ENCODE measurements around the gene RNASE1.
"Not testable (repeated sequence)": the region's sequence is repeated elsewhere in the genome, so short reads cannot be mapped to it uniquely, and the experiment has no call there.

The RNASE1 gene

GRCh38 chr14:20802341-20803084 lies at the start of gene RNASE1:
Gene RNASE1, minus strand, starts transcription at chr14:20802844. Its CDS starts 776 bp downstream, at chr14:20802068.
- no peak for DNase-seq (ENCODE audit: low read depth)

- no peak for DNase-seq (ENCODE audit: low read depth)
These were observed 46.4 kb upstream of the RNASE1 start for GRCh38 chr14:20848955-20849570.

- no peak for DNase-seq (ENCODE audit: low read depth)
These were observed 45.8 kb upstream of the RNASE1 start for GRCh38 chr14:20848316-20848954.

GRCh38 chr14:20846560-20846959 lies 43.9 kb upstream of the RNASE1 start:
- DNase-seq (ENCODE audit: low read depth), result no peak

GRCh38 chr14:20841096-20841495 lies 38.5 kb upstream of the RNASE1 start:
- DNase-seq (ENCODE audit: low read depth), result no peak

GRCh38 chr14:20837831-20838230 lies 35.2 kb upstream of the RNASE1 start:
- no peak for DNase-seq (ENCODE audit: low read depth)

GRCh38 chr14:20836668-20837338 lies 34.2 kb upstream of the RNASE1 start:
- DNase-seq (ENCODE audit: low read depth), result no peak

- DNase-seq (ENCODE audit: low read depth), result no peak
These were observed 32.3 kb upstream of the RNASE1 start for GRCh38 chr14:20834899-20835298.

- no peak for DNase-seq (ENCODE audit: low read depth)
These were observed 28.2 kb upstream of the RNASE1 start for GRCh38 chr14:20830831-20831230.

- DNase-seq (ENCODE audit: low read depth), result not testable (repeated sequence)
These were observed 25.5 kb upstream of the RNASE1 start for GRCh38 chr14:20828024-20828694.

- no peak for DNase-seq (ENCODE audit: low read depth)
These were observed 24.7 kb upstream of the RNASE1 start for GRCh38 chr14:20827326-20827725.

GRCh38 chr14:20826666-20827065 lies 24.0 kb upstream of the RNASE1 start:
- DNase-seq (ENCODE audit: low read depth), result not testable (repeated sequence)

- DNase-seq (ENCODE audit: low read depth), result no peak
These were observed 21.2 kb upstream of the RNASE1 start for GRCh38 chr14:20823859-20824258.

- not testable (repeated sequence) for DNase-seq (ENCODE audit: low read depth)
These were observed 19.0 kb upstream of the RNASE1 start for GRCh38 chr14:20821521-20822108.

GRCh38 chr14:20820063-20820904 lies 17.6 kb upstream of the RNASE1 start:
- no peak for DNase-seq (ENCODE audit: low read depth)

- DNase-seq (ENCODE audit: low read depth), result no peak
These were observed 16.2 kb upstream of the RNASE1 start for GRCh38 chr14:20818861-20819260.

GRCh38 chr14:20815946-20816345 lies 13.3 kb upstream of the RNASE1 start:
- DNase-seq (ENCODE audit: low read depth), result not testable (repeated sequence)

- DNase-seq (ENCODE audit: low read depth), result no peak
These were observed 9.6 kb upstream of the RNASE1 start for GRCh38 chr14:20811986-20812975.

- DNase-seq (ENCODE audit: low read depth), result no peak
These were observed 7.3 kb upstream of the RNASE1 start for GRCh38 chr14:20809917-20810316.

- DNase-seq (ENCODE audit: low read depth), result no peak
These were observed 5.5 kb upstream of the RNASE1 start for GRCh38 chr14:20808162-20808483.
